G401.6 (cell line): ENCODE measurements around the gene CPTP.
"Not testable (repeated sequence)": the region's sequence is repeated elsewhere in the genome, so short reads cannot be mapped to it uniquely, and the experiment has no call there.

ENCODE experiments used
- FAIRE-seq: peaks from 2 replicates; lab custom pipeline; 2012; peaks lifted over from hg19 to GRCh38; lab: Jason Lieb, UNC

The CPTP gene

GRCh38 chr1:1367315-1367714 lies 42.7 kb downstream of the CPTP start:
- no peak for FAIRE-seq

GRCh38 chr1:1370094-1370493 lies 45.5 kb downstream of the CPTP start:
- not testable (repeated sequence) for FAIRE-seq

- no peak for FAIRE-seq
Measured at GRCh38 chr1:1370771-1371300, 46.2 kb downstream of the CPTP start.

- FAIRE-seq: no peak
Measured at GRCh38 chr1:1371364-1371745, 46.8 kb downstream of the CPTP start.

GRCh38 chr1:1371746-1372711 lies 47.4 kb downstream of the CPTP start:
- FAIRE-seq: no peak

- no peak for FAIRE-seq
Measured at GRCh38 chr1:1373051-1373814, 48.6 kb downstream of the CPTP start.

GRCh38 chr1:1373815-1374588 lies 49.4 kb downstream of the CPTP start:
- no peak for FAIRE-seq

- FAIRE-seq: no peak
Measured at GRCh38 chr1:1374589-1374928, 50.0 kb downstream of the CPTP start.

- peak; percentile 99 for FAIRE-seq
Measured at GRCh38 chr1:1374929-1375662, 50.5 kb downstream of the CPTP start, which contains the start of gene AURKAIP1. Gene AURKAIP1 (minus strand): TSS chr1:1375207. CDS start chr1:1374756, 451 bp downstream.

- no peak for FAIRE-seq
Measured at GRCh38 chr1:1376551-1377226, 52.1 kb downstream of the CPTP start.

- no peak for FAIRE-seq
Measured at GRCh38 chr1:1377540-1378205, 53.1 kb downstream of the CPTP start.
